IPS-20b (cell line): Measurements from ENCODE around the gene CDKAL1.

Experiments used
- H3K27ac ChIP-seq: one replicate; pipeline ENCODE4 v1.5.1; 2013; ENCODE audit warnings: low read length
- H3K27me3 ChIP-seq: 2 replicates; pipeline ENCODE4 v1.6.1; 2013; ENCODE audit warnings: mild to moderate bottlenecking, low read length, inconsistent platforms; ENCODE audit not compliant: insufficient read depth
- H3K36me3 ChIP-seq: 2 replicates; pipeline ENCODE4 v1.6.1; 2013; ENCODE audit warnings: low read depth, mild to moderate bottlenecking, inconsistent platforms, low read length, moderate library complexity; ENCODE audit not compliant: insufficient read depth
- H3K4me1 ChIP-seq: 2 replicates; pipeline ENCODE4 v1.6.1; 2013; ENCODE audit warnings: mild to moderate bottlenecking, control low read depth, inconsistent platforms, low read length, moderate library complexity; ENCODE audit not compliant: insufficient read depth
- H3K4me3 ChIP-seq: 2 replicates; pipeline ENCODE4 v1.5.1; 2013; ENCODE audit warnings: mild to moderate bottlenecking, low read length, inconsistent platforms
- H3K9ac ChIP-seq: 2 replicates; pipeline ENCODE4 v1.6.1; 2013; ENCODE audit warnings: low read depth, mild to moderate bottlenecking, inconsistent platforms, low read length, moderate library complexity
- H3K9me3 ChIP-seq: 2 replicates; pipeline ENCODE4 v1.6.1; 2013; ENCODE audit warnings: mild to moderate bottlenecking, low read depth, low read length, inconsistent platforms; ENCODE audit not compliant: insufficient read depth

The CDKAL1 gene

DNA sequence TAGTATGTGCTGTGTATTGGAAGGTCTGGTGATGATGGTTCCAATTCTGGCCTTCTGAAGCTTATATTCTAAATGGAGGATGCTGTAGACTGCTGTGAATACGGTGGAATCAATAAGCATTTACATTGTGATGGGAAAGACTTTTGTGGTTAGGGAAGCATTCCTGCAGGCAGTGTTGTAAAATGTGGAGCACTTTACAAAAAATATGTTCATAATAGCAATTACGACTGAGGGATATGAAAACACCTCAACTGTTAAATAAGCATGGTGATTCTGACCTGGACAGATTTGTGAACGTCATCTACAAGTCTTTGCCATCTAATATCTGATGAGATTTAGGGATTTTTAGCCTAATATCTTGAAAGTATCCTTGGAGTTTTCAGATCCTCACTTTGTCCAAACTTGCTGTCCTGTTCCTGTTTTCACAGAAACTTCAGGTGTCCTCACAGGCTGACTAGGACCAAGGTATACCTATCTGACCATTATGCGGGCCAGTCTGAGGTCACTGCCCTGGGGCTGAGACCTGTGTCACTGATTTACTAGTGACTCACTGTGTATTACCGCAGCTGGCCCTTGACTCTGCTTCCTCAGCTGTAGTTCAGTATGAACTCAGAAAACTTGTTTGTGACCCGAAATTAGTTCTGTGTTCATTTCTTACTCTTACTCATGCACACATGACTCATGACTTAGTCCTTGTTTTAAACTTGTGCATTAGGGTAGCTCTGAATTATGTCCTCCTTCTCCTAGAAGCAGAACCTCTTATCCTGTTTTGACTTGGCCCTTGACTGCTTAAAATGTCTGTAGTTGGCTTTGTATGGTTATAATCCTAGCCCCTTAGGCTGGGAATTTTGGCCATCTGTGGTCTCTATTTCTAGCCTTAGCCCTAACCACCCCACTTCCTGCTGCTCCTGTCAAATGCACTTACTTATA, 343.0 kb downstream of the CDKAL1 start:
- Histone ChIP-seq H3K4me3 (no peak overlapping the region), H3K27me3 (no peaks in the 10 kb centered on the region), H3K9me3 (no peaks in the 10 kb centered on the region), H3K36me3 (no peaks in the 10 kb centered on the region), H3K9ac (no peak overlapping the region), H3K27ac (no peak overlapping the region), H3K4me1 (peaks cover 52% of the 10 kb centered on the region)

DNA sequence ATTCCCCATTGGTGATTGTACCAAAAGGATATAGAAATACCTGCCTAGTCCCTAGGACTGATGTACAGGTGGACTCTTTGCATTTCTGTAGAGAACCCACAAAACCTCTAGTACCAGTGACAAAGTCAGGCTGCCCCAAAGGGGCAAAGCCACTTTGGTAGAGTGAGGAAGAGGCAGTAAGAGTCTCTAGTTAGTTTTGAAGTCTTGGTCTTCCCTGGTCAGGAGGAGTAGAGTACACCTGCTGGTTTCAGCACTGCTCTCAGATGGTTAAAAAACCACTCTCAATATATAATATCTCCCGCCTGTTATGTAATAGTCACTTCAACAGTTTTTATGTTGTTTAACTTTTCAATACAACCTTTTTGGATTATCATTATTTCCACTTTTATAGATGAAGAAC, 344.9 kb downstream of the CDKAL1 start:
- no peak overlapping the region for H3K27ac ChIP-seq
- H3K9ac ChIP-seq, result no peak overlapping the region
- H3K4me3 ChIP-seq, result no peak overlapping the region
- no peaks in the 10 kb centered on the region for H3K27me3 ChIP-seq
- no peaks in the 10 kb centered on the region for H3K36me3 ChIP-seq
- no peaks in the 10 kb centered on the region for H3K9me3 ChIP-seq
- H3K4me1 ChIP-seq, result peaks cover 41% of the 10 kb centered on the region

- Histone ChIP-seq H3K9me3 (no peaks in the 10 kb centered on the region), H3K4me3 (no peak overlapping the region), H3K36me3 (no peaks in the 10 kb centered on the region), H3K27me3 (no peaks in the 10 kb centered on the region), H3K27ac (no peak overlapping the region), H3K4me1 (peaks cover 41% of the 10 kb centered on the region), H3K9ac (peak overlapping the region; percentile 13; the same call in 1 of the 2 replicates)
Measured at GRCh38 chr6:20879526-20879925, 345.3 kb downstream of the CDKAL1 start.

GRCh38 chr6:20881365-20881764, 347.1 kb downstream of the CDKAL1 start:
- peak overlapping the region; percentile 30; the same call in 1 of the 2 replicates for H3K9ac ChIP-seq
- H3K4me1 ChIP-seq, result peaks cover 32% of the 10 kb centered on the region
- no peak overlapping the region for H3K4me3 ChIP-seq
- no peaks in the 10 kb centered on the region for H3K36me3 ChIP-seq
- H3K27ac ChIP-seq, result peak overlapping the region; percentile 36
- H3K9me3 ChIP-seq, result no peaks in the 10 kb centered on the region
- H3K27me3 ChIP-seq, result no peaks in the 10 kb centered on the region

GRCh38 chr6:20882014-20882413, 347.8 kb downstream of the CDKAL1 start:
- peak overlapping the region; percentile 30; the same call in 1 of the 2 replicates for H3K9ac ChIP-seq
- H3K4me1 ChIP-seq, result peaks cover 26% of the 10 kb centered on the region
- H3K4me3 ChIP-seq, result no peak overlapping the region; the same call in 1 of the 2 replicates
- no peaks in the 10 kb centered on the region for H3K27me3 ChIP-seq
- peak overlapping the region; percentile 36 for H3K27ac ChIP-seq
- no peaks in the 10 kb centered on the region for H3K36me3 ChIP-seq
- no peaks in the 10 kb centered on the region for H3K9me3 ChIP-seq

DNA sequence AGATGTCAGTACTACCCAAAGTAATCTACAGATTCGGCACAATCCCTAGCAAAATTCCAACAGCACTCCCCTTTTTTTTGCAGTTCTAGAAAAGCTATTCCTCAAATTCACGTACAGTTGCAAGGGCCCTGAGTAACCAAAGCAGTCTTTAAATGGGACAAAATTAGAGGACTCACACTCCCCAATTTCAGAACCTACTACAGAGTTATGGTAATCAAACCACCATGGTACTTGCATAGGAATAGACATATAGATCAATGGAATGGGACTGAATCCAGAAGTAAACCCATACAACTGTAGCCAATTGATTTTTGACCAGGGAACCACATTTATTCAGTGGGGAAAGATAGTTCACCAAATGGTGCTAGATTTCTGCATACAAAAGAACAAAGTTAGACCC, 350.8 kb downstream of the CDKAL1 start:
- peaks cover 9% of the 10 kb centered on the region; the same call in 1 of the 2 replicates for H3K4me1 ChIP-seq
- H3K27ac ChIP-seq, result no peak overlapping the region
- no peaks in the 10 kb centered on the region for H3K27me3 ChIP-seq
- H3K9me3 ChIP-seq, result no peaks in the 10 kb centered on the region
- H3K36me3 ChIP-seq, result no peaks in the 10 kb centered on the region
- H3K9ac ChIP-seq, result no peak overlapping the region
- no peak overlapping the region for H3K4me3 ChIP-seq

- Histone ChIP-seq H3K36me3 (no peaks in the 10 kb centered on the region), H3K4me1 (no peaks in the 10 kb centered on the region; the same call in 1 of the 2 replicates), H3K9ac (no peak overlapping the region), H3K27me3 (no peaks in the 10 kb centered on the region), H3K27ac (no peak overlapping the region), H3K9me3 (no peaks in the 10 kb centered on the region), H3K4me3 (no peak overlapping the region)
Measured at GRCh38 chr6:20891161-20891560, 356.9 kb downstream of the CDKAL1 start.

DNA sequence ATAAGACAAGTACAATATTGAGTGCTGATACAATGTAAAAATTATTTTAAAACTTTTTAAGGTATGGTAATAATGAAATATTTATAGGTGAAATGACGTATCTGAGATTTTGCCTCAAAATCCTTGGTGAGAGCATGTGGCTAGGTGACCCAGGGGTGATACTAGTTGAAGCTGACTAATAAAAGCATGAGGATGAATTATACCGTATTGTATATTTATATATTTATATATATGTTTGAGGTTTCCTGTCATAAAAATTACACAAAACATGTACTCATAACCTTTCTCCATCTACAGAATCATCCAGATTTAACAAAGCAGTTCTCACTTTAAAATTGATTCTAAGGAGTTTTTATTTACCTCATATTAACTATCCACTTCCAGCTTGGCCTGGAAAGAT, 358.1 kb downstream of the CDKAL1 start:
- Histone ChIP-seq H3K4me3 (no peak overlapping the region), H3K36me3 (no peaks in the 10 kb centered on the region), H3K9me3 (no peaks in the 10 kb centered on the region), H3K27ac (no peak overlapping the region), H3K27me3 (no peaks in the 10 kb centered on the region), H3K9ac (no peak overlapping the region), H3K4me1 (no peaks in the 10 kb centered on the region)

- no peaks in the 10 kb centered on the region for H3K36me3 ChIP-seq
- H3K4me1 ChIP-seq, result no peaks in the 10 kb centered on the region
- no peak overlapping the region for H3K4me3 ChIP-seq
- H3K27me3 ChIP-seq, result no peaks in the 10 kb centered on the region
- H3K27ac ChIP-seq, result no peak overlapping the region
- H3K9ac ChIP-seq, result no peak overlapping the region
- no peaks in the 10 kb centered on the region for H3K9me3 ChIP-seq
Measured at GRCh38 chr6:20893412-20893811, 359.2 kb downstream of the CDKAL1 start.

- H3K9me3 ChIP-seq, result no peaks in the 10 kb centered on the region
- no peaks in the 10 kb centered on the region for H3K36me3 ChIP-seq
- H3K27ac ChIP-seq, result no peak overlapping the region
- H3K4me3 ChIP-seq, result no peak overlapping the region
- H3K4me1 ChIP-seq, result peaks cover 5% of the 10 kb centered on the region; the same call in 1 of the 2 replicates
- H3K9ac ChIP-seq, result no peak overlapping the region
- H3K27me3 ChIP-seq, result no peaks in the 10 kb centered on the region
Measured at GRCh38 chr6:20900389-20901160, 366.3 kb downstream of the CDKAL1 start.

GRCh38 chr6:20905377-20905776, 371.1 kb downstream of the CDKAL1 start:
- Histone ChIP-seq H3K27me3 (no peaks in the 10 kb centered on the region), H3K4me3 (no peak overlapping the region), H3K9ac (no peak overlapping the region), H3K36me3 (no peaks in the 10 kb centered on the region), H3K9me3 (no peaks in the 10 kb centered on the region), H3K4me1 (peaks cover 5% of the 10 kb centered on the region; the same call in 1 of the 2 replicates), H3K27ac (no peak overlapping the region)
